GM23338 (cell line): ENCODE results near the gene DDN. TPM values are rescaled to one million over a fixed set of nuclear protein-coding genes. Genes with fewer than 3 reads are reported as not detected.

Experiments
- ATAC-seq: fragments of 200-7000 bp; cut with Tn5 transposase; 3 replicates; pipeline ENCODE4 v1.9.1; 2020
- DNase-seq: peaks from one replicate; pipeline ENCODE4 v3.0.0-alpha.2; 2015; ENCODE audit warnings: low spot score
- H2AFZ ChIP-seq: fragments of 200-600 bp; sonication (generic); 2 replicates; pipeline ENCODE4 v1.8.0; 2016; ENCODE audit warnings: antibody characterized with exemption, mild to moderate bottlenecking, moderate library complexity
- H3F3A ChIP-seq: fragments of 200-600 bp; sonication (generic); replicated peaks from 2 replicates; pipeline ENCODE4 v1.8.0; 2017; ENCODE audit warnings: antibody characterized with exemption, mixed run types, low read depth
- H3K27ac ChIP-seq: fragments of 200-600 bp; sonication (generic); 2 replicates; pipeline ENCODE4 v1.6.1; 2016; ENCODE audit warnings: low read depth
- H3K27me3 ChIP-seq: fragments of 200-600 bp; sonication (generic); 2 replicates; pipeline ENCODE4 v1.8.0; 2016; ENCODE audit warnings: mild to moderate bottlenecking, mixed run types, moderate library complexity; ENCODE audit not compliant: insufficient read depth
- H3K36me3 ChIP-seq: fragments of 200-600 bp; sonication (generic); 2 replicates; pipeline ENCODE4 v1.8.0; 2016; ENCODE audit warnings: mild to moderate bottlenecking; ENCODE audit not compliant: insufficient read depth
- H3K4me1 ChIP-seq: fragments of 200-600 bp; sonication (generic); 2 replicates; pipeline ENCODE4 v1.8.0; 2016; ENCODE audit warnings: mild to moderate bottlenecking, moderate library complexity; ENCODE audit not compliant: insufficient read depth
- H3K4me2 ChIP-seq: fragments of 200-600 bp; sonication (generic); 2 replicates; pipeline ENCODE4 v1.7.1; 2017; ENCODE audit warnings: mixed run types
- H3K4me3 ChIP-seq: fragments of 200-600 bp; sonication (generic); 2 replicates; pipeline ENCODE4 v1.6.1; 2016; ENCODE audit warnings: mixed run types
- H3K79me2 ChIP-seq: fragments of 200-600 bp; sonication (generic); replicated peaks from 2 replicates; pipeline ENCODE4 v1.8.0; 2017; ENCODE audit warnings: mild to moderate bottlenecking; ENCODE audit not compliant: insufficient read depth
- H3K9me2 ChIP-seq: fragments of 200-600 bp; sonication (generic); 2 replicates; pipeline ENCODE4 v1.8.0; 2017; ENCODE audit not compliant: insufficient read depth
- H4K20me1 ChIP-seq: fragments of 200-600 bp; sonication (generic); replicated peaks from 2 replicates; pipeline ENCODE4 v1.8.0; 2017; ENCODE audit warnings: mild to moderate bottlenecking; ENCODE audit not compliant: insufficient read depth
- H3K27ac Mint-ChIP-seq: 2 replicates; pipeline ENCODE4 v1.8.0; 2020; ENCODE audit warnings: inconsistent platforms, mild to moderate bottlenecking, moderate library complexity, mixed read lengths
- H3K27me3 Mint-ChIP-seq: 3 replicates; pipeline ENCODE4 v1.8.0; 2022; ENCODE audit warnings: low read depth, mild to moderate bottlenecking, moderate library complexity, mixed read lengths, inconsistent platforms; ENCODE audit not compliant: insufficient read depth, poor library complexity
- H3K36me3 Mint-ChIP-seq: 3 replicates; pipeline ENCODE4 v1.8.0; 2021; ENCODE audit warnings: low read depth, mild to moderate bottlenecking, inconsistent platforms, moderate library complexity, mixed read lengths
- H3K4me1 Mint-ChIP-seq: 3 replicates; pipeline ENCODE4 v1.8.0; 2020; ENCODE audit warnings: mild to moderate bottlenecking, inconsistent platforms, mixed read lengths
- H3K4me3 Mint-ChIP-seq: 3 replicates; pipeline ENCODE4 v1.8.0; 2021; ENCODE audit warnings: moderate library complexity, mild to moderate bottlenecking, inconsistent platforms, mixed read lengths
- H3K9me3 Mint-ChIP-seq: 3 replicates; pipeline ENCODE4 v1.8.0; 2020; ENCODE audit warnings: moderate library complexity, mild to moderate bottlenecking, inconsistent platforms, mixed read lengths
- CREB1 ChIP-seq: fragments of 250-450 bp; sonication (Bioruptor Pico); IDR thresholded peaks from 2 replicates; pipeline ENCODE4 v1.5.0; 2020; ENCODE audit warnings: low read depth, mild to moderate bottlenecking, moderate library complexity
- CTCF ChIP-seq, 2 experiments: fragments of 200-600 bp in 1 of 2; sonication (generic) in 1 of 2; conservative IDR thresholded peaks; 2 replicates each; pipeline versions ENCODE4 v1.5.1 to v1.6.1; 2016 to 2017; ENCODE audit warnings: antibody characterized with exemption in 2 of 2, low read depth in 2 of 2, mild to moderate bottlenecking in 2 of 2, moderate library complexity in 1 of 2
- ETS1 ChIP-seq: IDR thresholded peaks from 2 replicates; pipeline ENCODE4 v1.6.1; 2016; ENCODE audit warnings: antibody characterized with exemption
- EZH2 ChIP-seq: fragments of 200-600 bp; sonication (generic); IDR thresholded peaks from one replicate; pipeline ENCODE4 v1.8.0; 2017; ENCODE audit warnings: antibody characterized with exemption, mild to moderate bottlenecking, low read depth; ENCODE audit not compliant: unreplicated experiment
- JUNB ChIP-seq: IDR thresholded peaks from one replicate; pipeline ENCODE4 v1.6.1; 2016; ENCODE audit warnings: antibody characterized with exemption; ENCODE audit not compliant: unreplicated experiment
- NANOG ChIP-seq: IDR thresholded peaks from 2 replicates; pipeline ENCODE4 v1.6.1; 2016; ENCODE audit warnings: antibody characterized with exemption, borderline replicate concordance
- POLR2AphosphoS5 ChIP-seq: IDR thresholded peaks from 2 replicates; pipeline ENCODE4 v1.6.1; 2016; ENCODE audit warnings: antibody characterized with exemption, low read depth
- REST ChIP-seq: IDR thresholded peaks from one replicate; pipeline ENCODE4 v1.6.1; 2018; ENCODE audit warnings: antibody characterized with exemption; ENCODE audit not compliant: unreplicated experiment
- STAT1 ChIP-seq: IDR thresholded peaks from one replicate; pipeline ENCODE4 v1.6.1; 2016; ENCODE audit warnings: antibody characterized with exemption; ENCODE audit not compliant: unreplicated experiment
- ZNF114 ChIP-seq: fragments of 250-450 bp; sonication (Bioruptor Pico); IDR thresholded peaks from 2 replicates; pipeline ENCODE4 v1.5.0; 2020; ENCODE audit warnings: mild to moderate bottlenecking, moderate library complexity
- ZNF331 ChIP-seq: fragments of 250-450 bp; sonication (Bioruptor Pico); IDR thresholded peaks from 2 replicates; pipeline ENCODE4 v1.5.0; 2020; ENCODE audit warnings: low read depth, mild to moderate bottlenecking, moderate library complexity
- polyA plus RNA-seq: library from polyadenylated mRNA; unstranded; fragments of >200 nt; fragmentation: Nextera tagmentation; extraction: Ambion mirVana; gene quantifications from 2 replicates; pipeline ENCODE4 v1.2.1, GENCODE V29; 2016
- total RNA-seq: library from RNA; depleted of rRNA; stranded (reverse); fragments of >200 nt; shearing (Covaris generic); gene quantifications from 2 replicates; pipeline ENCODE4 v1.2.3, GENCODE V29; 2014

DDN gene
- total and polyA plus RNA-seq, 2 experiments from 2014 or later = 0.10 TPM; not detected in 1

GRCh38 chr12:49031573-49032161 is 32.5 kb upstream of the DDN start (continued):
- TF ChIP-seq REST (no peak), ZNF331 (no peak), CTCF (conservative IDR thresholded peaks at IDR 0.05; ENCODE audit: low read depth in 2 of 2) (no peak)

- peaks cover 77% of the 10 kb centered on the region for H3K36me3 Mint-ChIP-seq
Observed at GRCh38 chr12:49030714-49031572, 31.8 kb upstream of the DDN start.

More at GRCh38 chr12:49030714-49031572, 31.8 kb upstream of the DDN start:
- no peaks in the 10 kb centered on the region for H3K79me2 ChIP-seq
- no peaks in the 10 kb centered on the region for H3K9me3 Mint-ChIP-seq
- no peak overlapping the region for H3K4me3 ChIP-seq
- no peak for DNase-seq
- no peaks in the 10 kb centered on the region for H3K9me2 ChIP-seq
- no peaks in the 10 kb centered on the region for H3F3A ChIP-seq
- H3K27ac ChIP-seq = no peak overlapping the region
- H2AFZ ChIP-seq = no peak overlapping the region
- peaks cover 19% of the 10 kb centered on the region; the same call in 1 of the 2 replicates for H3K36me3 ChIP-seq
- H3K27me3 ChIP-seq = no peaks in the 10 kb centered on the region
- no peak for ATAC-seq
- TF ChIP-seq CREB1 (CRISPR knock-in tag) = no peak
- no peak for TF ChIP-seq EZH2
- no peak for TF ChIP-seq REST
- no peak for TF ChIP-seq JUNB
- no peak for TF ChIP-seq POLR2AphosphoS5
- no peak for TF ChIP-seq NANOG
- TF ChIP-seq CTCF (conservative IDR thresholded peaks at IDR 0.05; ENCODE audit: low read depth in 2 of 2) = no peak
- no peak for TF ChIP-seq ZNF331
- no peak for TF ChIP-seq STAT1
- no peak for TF ChIP-seq ETS1
- no peak for TF ChIP-seq ZNF114
- no peak overlapping the region for H3K4me3 Mint-ChIP-seq
- peaks cover 11% of the 10 kb centered on the region for H3K27me3 Mint-ChIP-seq
- H3K4me1 Mint-ChIP-seq = no peaks in the 10 kb centered on the region
- H3K4me2 ChIP-seq = no peak overlapping the region
- no peaks in the 10 kb centered on the region for H3K4me1 ChIP-seq
- no peak overlapping the region; the same call in 1 of the 2 replicates for H3K27ac Mint-ChIP-seq
- peaks cover 11% of the 10 kb centered on the region; the same call in 1 of the 2 replicates for H4K20me1 ChIP-seq
